Mammary epithelial cell (primary cell): ENCODE data around the gene GNG3.

Experiments
- EZH2 ChIP-seq: IDR thresholded peaks from 2 replicates; pipeline ENCODE4 v1.6.1; 2012; ENCODE audit warnings: low read length, inconsistent platforms, borderline replicate concordance
- TF ChIP-seq, protein P1 (sequence below), 2 donors: IDR thresholded peaks in 1 of 2; conservative IDR thresholded peaks in 1 of 2; 2 replicates each; pipeline ENCODE4 v1.5.1; 2011 to 2012; ENCODE audit warnings: inconsistent platforms in 2 of 2, low read length in 2 of 2, mild to moderate bottlenecking in 2 of 2, control low read depth in 1 of 2, low read depth in 1 of 2; ENCODE audit not compliant: insufficient read depth in 1 of 2; ENCODE audit errors: extremely low read depth in 1 of 2

DNA sequence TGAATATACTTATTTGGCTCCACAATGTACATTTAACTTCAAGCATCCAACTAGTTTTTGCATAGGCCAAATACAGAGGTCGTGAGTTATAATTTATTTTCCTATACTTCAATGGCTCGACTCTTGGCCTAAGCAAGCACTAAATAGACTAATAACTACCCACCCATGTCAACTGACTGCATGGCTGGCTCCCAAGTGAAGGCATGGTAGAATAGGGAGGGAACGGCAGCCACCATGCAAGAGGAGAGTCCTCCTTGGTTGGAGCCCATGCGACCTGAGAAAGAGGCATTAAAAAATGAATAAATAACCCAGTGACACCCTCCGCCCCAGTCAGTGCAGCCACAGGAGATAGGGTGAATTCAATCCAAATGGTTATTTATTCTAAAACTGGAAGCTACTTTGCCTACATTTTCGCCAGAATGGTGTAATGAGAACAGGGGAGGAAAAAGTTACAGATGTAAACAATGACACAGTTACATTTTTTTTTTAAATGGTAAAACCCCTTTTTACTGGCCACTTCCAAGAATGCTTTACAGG lies 4.9 kb downstream of the GNG3 start:
- TF ChIP-seq, protein P1, sequence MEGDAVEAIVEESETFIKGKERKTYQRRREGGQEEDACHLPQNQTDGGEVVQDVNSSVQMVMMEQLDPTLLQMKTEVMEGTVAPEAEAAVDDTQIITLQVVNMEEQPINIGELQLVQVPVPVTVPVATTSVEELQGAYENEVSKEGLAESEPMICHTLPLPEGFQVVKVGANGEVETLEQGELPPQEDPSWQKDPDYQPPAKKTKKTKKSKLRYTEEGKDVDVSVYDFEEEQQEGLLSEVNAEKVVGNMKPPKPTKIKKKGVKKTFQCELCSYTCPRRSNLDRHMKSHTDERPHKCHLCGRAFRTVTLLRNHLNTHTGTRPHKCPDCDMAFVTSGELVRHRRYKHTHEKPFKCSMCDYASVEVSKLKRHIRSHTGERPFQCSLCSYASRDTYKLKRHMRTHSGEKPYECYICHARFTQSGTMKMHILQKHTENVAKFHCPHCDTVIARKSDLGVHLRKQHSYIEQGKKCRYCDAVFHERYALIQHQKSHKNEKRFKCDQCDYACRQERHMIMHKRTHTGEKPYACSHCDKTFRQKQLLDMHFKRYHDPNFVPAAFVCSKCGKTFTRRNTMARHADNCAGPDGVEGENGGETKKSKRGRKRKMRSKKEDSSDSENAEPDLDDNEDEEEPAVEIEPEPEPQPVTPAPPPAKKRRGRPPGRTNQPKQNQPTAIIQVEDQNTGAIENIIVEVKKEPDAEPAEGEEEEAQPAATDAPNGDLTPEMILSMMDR (conservative IDR thresholded peaks at IDR 0.05 in 1 of 2, IDR thresholded peaks at IDR 0.05 in 1 of 2; ENCODE audit: extremely low read depth in 1 of 2, insufficient read depth in 1 of 2, low read depth in 1 of 2, low read length in 2 of 2) = no peak
- no peak for TF ChIP-seq EZH2
